ENCODE data around the gene TAOK1. TPM values are rescaled to one million over a fixed set of nuclear protein-coding genes. Genes with fewer than 3 reads are reported as not detected.
A peak's percentile ranks its signal among the peaks of the same experiment; 100 is the strongest.

Gene TAOK1
- total and polyA plus RNA-seq, 5 donors = 9.8 to 72.2 (median 48.1) TPM

DNA sequence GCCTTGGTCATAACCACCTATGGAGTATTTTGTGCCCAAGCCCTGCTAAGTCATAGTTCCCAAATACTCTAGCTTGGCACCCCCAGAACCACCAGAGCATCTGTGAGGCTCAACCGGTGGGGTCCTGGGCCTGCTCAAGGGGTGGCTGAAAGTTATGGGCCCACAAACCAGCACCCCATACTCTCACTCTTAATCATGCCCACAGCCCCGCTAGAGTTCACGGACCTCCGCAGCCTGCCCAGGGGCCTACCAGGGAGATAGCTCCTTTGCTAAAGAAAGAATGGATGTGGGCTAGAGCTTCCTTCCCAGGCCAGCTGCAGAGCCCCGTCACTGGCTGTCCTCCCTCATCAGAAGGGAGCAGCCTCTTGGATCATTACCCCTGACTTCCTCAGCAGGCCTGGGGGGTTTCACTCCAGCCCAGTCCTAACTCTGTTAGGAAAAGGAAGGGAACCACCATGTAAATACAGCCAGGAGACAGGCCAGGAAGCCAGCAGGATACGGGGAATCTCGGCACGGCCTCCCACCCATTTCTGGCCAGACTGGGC lies 197.9 kb downstream of the TAOK1 start:
- Histone ChIP-seq H3K27ac (ENCODE audit: low read length) (peak overlapping the region; percentile 52), H3K9me3 (ENCODE audit: control insufficient read depth, low read length) (no peaks in the 10 kb centered on the region), H3K4me3 (ENCODE audit: low read length) (peak overlapping the region; percentile 89), H3K4me1 (ENCODE audit: control insufficient read depth, insufficient read depth, low read length) (peaks cover 21% of the 10 kb centered on the region), H3K27me3 (ENCODE audit: control insufficient read depth, insufficient read depth) (no peaks in the 10 kb centered on the region)
- intact Hi-C loops (cut with DNase I) = no loop called here
- ATAC-seq (no peak), DNase-seq (no peak)
- WGBS = 18% methylated on average over 8 of the region's 8 CpGs

DNA sequence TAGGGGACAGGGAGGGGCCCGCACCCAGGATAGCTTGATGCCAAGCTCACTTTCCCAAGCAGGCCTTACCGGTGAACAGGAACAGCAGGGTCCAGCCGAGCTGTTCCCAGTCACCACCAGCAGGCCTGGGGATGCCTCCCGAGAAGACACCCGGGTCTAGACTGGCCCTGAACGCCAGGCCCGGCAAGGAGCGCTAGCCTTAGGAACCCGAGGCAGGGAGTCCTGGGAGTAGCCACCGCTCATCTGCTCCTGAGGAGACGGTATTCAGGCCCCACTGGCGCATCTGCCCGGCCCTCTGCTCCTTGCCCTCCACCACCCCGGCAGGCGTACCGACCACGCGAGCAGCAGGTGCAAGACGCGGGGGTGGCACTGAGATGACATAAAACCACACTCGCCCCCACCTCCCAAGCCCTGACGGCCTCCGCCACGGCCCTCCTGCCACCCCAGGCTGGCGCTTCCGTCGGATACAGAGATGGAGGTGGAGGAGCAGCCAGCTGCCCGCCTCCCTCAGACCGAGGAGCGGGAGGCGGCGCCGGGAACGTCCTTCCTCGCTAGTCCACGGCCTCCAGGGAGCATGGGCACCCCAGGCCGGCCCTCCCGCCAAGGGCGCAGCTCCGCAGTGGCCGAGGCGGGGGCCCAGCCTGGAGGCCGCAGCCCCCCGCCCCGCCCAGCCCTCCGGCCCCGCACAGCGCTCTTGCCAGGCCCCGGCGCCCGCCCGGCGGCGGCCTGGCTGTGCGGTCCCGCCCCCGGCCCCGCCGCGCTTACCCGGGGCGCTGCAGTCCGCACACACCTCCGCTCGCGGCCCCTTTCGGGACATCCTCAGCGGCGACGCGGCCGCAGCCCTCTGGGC lies 198.6 kb downstream of the TAOK1 start:
- Histone ChIP-seq H3K27me3 (ENCODE audit: control insufficient read depth, insufficient read depth) (no peaks in the 10 kb centered on the region), H3K4me1 (ENCODE audit: control insufficient read depth, insufficient read depth, low read length) (peaks cover 19% of the 10 kb centered on the region), H3K4me3 (ENCODE audit: low read length) (peak overlapping the region; percentile 89), H3K27ac (ENCODE audit: low read length) (peak overlapping the region; percentile 52), H3K9me3 (ENCODE audit: control insufficient read depth, low read length) (no peaks in the 10 kb centered on the region)
- no peak for ATAC-seq
- peak in 2 of 3 donors; percentile 78 to 79 for DNase-seq
- intact Hi-C loops (cut with DNase I) = no loop called here
- WGBS = under 1% methylated on average over 69 of the region's 72 CpGs

DNA sequence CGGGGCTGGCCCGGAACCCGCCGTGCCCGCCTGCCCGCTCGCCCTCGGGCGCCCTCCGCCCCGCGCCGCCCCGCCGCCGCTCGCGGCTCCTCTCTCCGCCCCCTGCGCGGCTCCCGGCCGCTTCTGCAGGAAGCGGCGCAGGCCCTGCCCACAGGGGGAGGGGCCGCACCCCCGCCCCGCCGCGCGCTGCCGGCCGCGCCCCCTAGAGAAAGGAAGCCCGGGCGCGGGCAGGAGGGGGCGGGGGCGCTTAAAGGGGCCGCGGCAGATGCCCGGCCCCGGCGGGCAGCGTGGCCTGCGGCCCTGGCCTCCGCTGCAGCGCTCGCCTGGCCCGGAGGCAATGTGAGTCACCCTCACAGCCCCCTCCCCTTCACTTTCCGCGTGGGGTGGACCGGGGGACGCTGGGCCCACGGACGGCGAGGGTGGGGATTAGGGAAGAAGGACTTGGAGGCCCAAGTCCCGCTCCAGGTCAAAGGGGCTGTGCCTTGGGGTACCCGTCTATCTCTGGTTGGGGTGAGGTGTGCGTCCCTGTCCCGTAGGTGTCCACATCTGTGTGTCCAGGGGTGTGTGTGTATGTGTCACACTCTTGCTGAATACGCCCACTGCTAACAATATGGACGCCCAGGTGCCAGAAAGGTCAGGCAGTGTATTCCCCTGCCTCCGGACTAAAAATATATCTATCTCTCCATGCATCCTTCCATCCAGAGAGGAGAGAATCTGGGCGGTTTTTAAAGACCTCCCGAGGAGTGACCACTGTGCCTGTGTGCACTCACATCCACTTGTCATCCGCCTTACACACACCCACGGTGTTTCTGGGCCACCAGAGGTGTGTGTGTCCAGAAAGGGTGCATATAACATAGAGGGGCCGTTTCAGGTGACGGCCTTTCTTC lies 199.6 kb downstream of the TAOK1 start, which contains the start of gene GIT1:
Gene GIT1, minus strand, starts transcription at position 125 of the 887 bp plus-strand sequence. CDS start 270 bp downstream, outside the sequence.
- Histone ChIP-seq H3K4me3 (ENCODE audit: low read length) (peak within 1 kb of the TSS; percentile 89), H3K4me1 (ENCODE audit: control insufficient read depth, insufficient read depth, low read length) (peaks cover 14% of the 10 kb centered on the region), H3K27me3 (ENCODE audit: control insufficient read depth, insufficient read depth) (no peaks in the 10 kb centered on the region), H3K9me3 (ENCODE audit: control insufficient read depth, low read length) (no peaks in the 10 kb centered on the region), H3K27ac (ENCODE audit: low read length) (peak within 1 kb of the TSS; percentile 52)
- ATAC-seq (peak; percentile 63 to 78), DNase-seq (peak; percentile 87 to 95 (median 95))
- 4% methylated on average over 70 of the region's 70 CpGs for WGBS
- intact Hi-C loops (cut with DNase I) = no loop called here

DNA sequence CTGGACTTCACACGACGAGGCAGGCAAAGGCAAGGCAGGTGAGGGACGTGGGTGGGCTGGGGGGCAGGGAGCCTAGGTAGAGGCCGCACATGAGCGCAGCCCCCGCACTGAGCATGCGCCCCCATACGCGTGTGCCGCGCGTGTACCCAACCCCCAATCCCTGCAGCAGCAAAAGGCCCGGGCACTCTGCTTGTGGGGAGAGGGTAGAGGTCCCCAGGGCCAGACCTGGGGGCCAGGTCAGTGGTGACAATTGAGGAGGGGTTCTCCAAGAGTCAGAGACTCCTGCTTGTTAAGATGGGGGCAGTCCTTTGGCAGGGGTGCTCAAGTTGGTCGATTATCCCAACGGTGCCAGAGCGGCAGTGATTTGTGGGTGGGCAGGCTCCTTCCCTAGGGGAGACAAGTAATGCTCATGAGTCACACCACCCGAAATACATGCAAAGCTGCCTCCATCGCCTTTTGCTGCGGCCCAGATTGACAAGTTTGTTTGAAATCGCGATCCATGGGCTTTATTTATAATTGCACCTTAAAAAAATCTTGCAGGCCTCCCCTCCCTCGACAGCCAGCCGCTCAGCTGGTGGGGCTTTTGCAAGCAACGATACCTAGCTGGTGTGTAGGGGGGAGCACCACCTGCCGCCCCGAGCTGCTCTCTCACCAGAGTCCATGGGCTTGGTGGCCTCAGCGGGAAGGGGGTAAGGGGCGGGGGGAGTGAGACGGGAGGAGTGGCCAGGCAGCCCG lies 200.4 kb downstream of the TAOK1 start:
- H3K27me3 ChIP-seq (ENCODE audit: control insufficient read depth, insufficient read depth) = no peaks in the 10 kb centered on the region
- DNase-seq = peak in 2 of 3 donors; percentile 65 to 72
- H3K27ac ChIP-seq (ENCODE audit: low read length) = peak overlapping the region; percentile 40
- intact Hi-C loops (cut with DNase I) = no loop called here
- WGBS = 29% methylated on average over 30 of the region's 30 CpGs
- H3K9me3 ChIP-seq (ENCODE audit: control insufficient read depth, low read length) = no peaks in the 10 kb centered on the region
- ATAC-seq = peak; percentile 0 to 3
- peaks cover 14% of the 10 kb centered on the region for H3K4me1 ChIP-seq (ENCODE audit: control insufficient read depth, insufficient read depth, low read length)
- no peak overlapping the region for H3K4me3 ChIP-seq (ENCODE audit: low read length)

GRCh38 chr17:29591146-29591736 lies 201.1 kb downstream of the TAOK1 start:
- DNase-seq = peak; percentile 72 to 90 (median 86)

DNA sequence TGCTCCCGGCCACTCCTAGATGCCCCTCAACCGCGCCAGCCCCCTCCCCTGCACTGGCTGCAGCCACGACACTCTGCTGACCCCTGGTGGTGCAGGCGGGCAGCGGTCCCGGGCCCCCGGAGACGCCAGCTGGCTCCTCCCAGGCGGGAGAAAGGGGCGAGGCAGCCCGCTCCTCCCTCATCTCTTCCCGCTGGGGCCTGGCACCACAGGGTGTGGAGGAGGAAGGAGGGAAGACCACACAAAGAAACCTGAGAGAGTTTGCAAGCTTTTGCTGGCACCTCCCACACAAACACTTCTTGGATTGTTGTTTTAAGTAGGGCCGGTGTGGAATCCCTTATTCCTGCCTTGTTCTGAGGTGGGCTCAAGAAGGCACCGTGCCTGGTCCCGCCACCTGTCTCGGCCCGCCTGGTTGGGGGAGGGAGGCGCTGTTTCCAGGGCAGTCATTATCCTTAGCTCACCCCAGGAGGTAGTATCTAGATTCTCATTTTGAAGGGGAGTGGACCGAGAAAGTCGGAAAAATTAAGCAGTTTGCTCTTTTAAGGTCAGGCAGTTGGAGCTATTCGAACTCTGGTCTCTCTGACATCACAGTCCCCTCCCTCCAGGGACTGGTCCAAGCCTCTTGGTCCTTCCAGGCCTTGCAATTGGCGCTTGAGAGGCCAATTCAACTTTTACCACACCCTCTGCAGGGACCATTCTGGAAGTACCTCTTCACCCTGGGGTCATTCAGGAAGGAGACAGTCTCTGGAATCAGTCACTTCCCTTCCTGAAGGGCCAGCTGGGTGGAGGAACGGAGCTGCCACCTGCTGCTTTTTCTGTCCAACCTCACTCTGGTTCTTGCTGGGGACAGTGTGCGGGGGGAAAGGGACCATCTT lies 201.8 kb downstream of the TAOK1 start:
- peak; percentile 89 to 97 (median 97) for DNase-seq
- Histone ChIP-seq H3K9me3 (ENCODE audit: control insufficient read depth, low read length) (no peaks in the 10 kb centered on the region), H3K27me3 (ENCODE audit: control insufficient read depth, insufficient read depth) (no peaks in the 10 kb centered on the region), H3K4me3 (ENCODE audit: low read length) (peak overlapping the region; percentile 12), H3K27ac (ENCODE audit: low read length) (peak overlapping the region; percentile 55), H3K4me1 (ENCODE audit: control insufficient read depth, insufficient read depth, low read length) (peaks cover 7% of the 10 kb centered on the region)
- intact Hi-C loops (cut with DNase I) = no loop called here
- WGBS = 10% methylated on average over 25 of the region's 25 CpGs
- ATAC-seq = peak; percentile 75 to 76

More at GRCh38 chr17:29591146-29591736, 201.1 kb downstream of the TAOK1 start:
- H3K4me1 ChIP-seq (ENCODE audit: control insufficient read depth, insufficient read depth, low read length) = peaks cover 14% of the 10 kb centered on the region
- peak overlapping the region; percentile 56 for H3K27ac ChIP-seq (ENCODE audit: low read length)
- peak overlapping the region; percentile 11 for H3K4me3 ChIP-seq (ENCODE audit: low read length)
- WGBS = 2% methylated on average over 31 of the region's 31 CpGs
- intact Hi-C loops (cut with DNase I) = no loop called here
- no peaks in the 10 kb centered on the region for H3K27me3 ChIP-seq (ENCODE audit: control insufficient read depth, insufficient read depth)
- no peaks in the 10 kb centered on the region for H3K9me3 ChIP-seq (ENCODE audit: control insufficient read depth, low read length)
- ATAC-seq = peak; percentile 2 to 36

- Histone ChIP-seq H3K27me3 (ENCODE audit: control insufficient read depth, insufficient read depth) (no peaks in the 10 kb centered on the region), H3K4me1 (ENCODE audit: control insufficient read depth, insufficient read depth, low read length) (peaks cover 3% of the 10 kb centered on the region), H3K9me3 (ENCODE audit: control insufficient read depth, low read length) (no peaks in the 10 kb centered on the region), H3K4me3 (ENCODE audit: low read length) (peak within 1 kb of the TSS; percentile 86), H3K27ac (ENCODE audit: low read length) (peak within 1 kb of the TSS; percentile 55)
- intact Hi-C loops (cut with DNase I) = no loop called here
- ATAC-seq (peak; percentile 3 to 7), DNase-seq (peak; percentile 69 to 83 (median 83))
- WGBS = 1% methylated on average over 96 of the region's 96 CpGs
Observed at GRCh38 chr17:29592850-29593551, 202.8 kb downstream of the TAOK1 start, which contains the start of gene ANKRD13B. Gene ANKRD13B (plus strand): TSS chr17:29593132. CDS start chr17:29593622, 490 bp downstream.

DNA sequence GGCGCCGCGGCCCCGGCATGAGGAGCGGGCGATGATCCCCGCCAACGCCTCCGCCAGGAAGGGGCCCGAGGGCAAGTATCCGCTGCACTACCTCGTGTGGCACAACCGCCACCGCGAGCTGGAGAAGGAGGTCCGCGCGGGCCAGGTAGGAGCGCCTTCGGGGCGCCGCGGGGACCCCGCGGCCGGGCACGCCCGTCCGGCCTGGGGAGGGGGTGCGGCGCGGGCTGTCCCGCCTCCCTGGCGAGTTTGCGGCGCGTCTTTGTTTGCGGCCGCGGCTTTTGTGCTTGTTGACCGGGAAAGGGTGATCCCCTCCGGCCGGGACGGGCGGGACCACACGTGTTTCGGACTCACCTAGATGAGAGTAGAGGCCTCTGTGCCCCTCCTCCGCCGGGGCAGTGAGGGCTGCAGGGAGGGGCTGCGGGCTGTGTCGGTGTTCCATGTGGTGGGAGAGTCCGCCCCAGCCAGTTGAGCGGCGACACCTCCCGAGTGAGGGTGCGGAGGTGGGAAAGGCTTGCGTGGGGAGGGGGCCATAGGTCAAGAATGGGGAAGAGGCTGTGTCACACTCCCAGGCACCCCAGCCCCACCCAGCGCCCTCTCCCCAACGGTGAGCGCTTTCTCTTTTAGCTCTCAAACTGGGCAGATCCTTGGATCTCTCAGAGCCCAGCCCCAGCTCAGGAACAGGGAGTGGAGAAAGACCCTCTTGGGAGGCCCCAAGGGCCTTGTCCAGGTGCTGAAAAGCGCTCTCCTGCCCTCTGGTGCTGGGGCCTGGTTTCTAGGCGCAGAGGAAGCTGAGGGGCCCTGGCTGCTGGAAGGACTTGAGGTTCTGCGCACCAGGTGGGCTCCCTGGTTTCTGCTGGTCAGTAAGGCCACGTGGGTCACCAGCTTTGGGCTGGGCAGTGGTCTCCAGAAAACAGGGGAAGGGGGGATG lies 203.7 kb downstream of the TAOK1 start:
- DNase-seq (peak in 2 of 3 donors; percentile 67 to 73), ATAC-seq (no peak)
- H3K4me1 ChIP-seq (ENCODE audit: control insufficient read depth, insufficient read depth, low read length) = peaks cover 3% of the 10 kb centered on the region
- H3K9me3 ChIP-seq (ENCODE audit: control insufficient read depth, low read length) = no peaks in the 10 kb centered on the region
- intact Hi-C loops (cut with DNase I) = no loop called here
- peak overlapping the region; percentile 86 for H3K4me3 ChIP-seq (ENCODE audit: low read length)
- H3K27me3 ChIP-seq (ENCODE audit: control insufficient read depth, insufficient read depth) = no peaks in the 10 kb centered on the region
- H3K27ac ChIP-seq (ENCODE audit: low read length) = no peak overlapping the region
- WGBS = 8% methylated on average over 64 of the region's 64 CpGs
